ENCODE data around the gene FSD1.
"Not testable (repeated sequence)": the region's sequence is repeated elsewhere in the genome, so short reads cannot be mapped to it uniquely, and the experiment has no call there.

Gene FSD1

GRCh38 chr19:4319067-4319718 is 14.8 kb downstream of the FSD1 start:
- no peak for DNase-seq (ENCODE audit: low read depth)

GRCh38 chr19:4320419-4320818 is 16.0 kb downstream of the FSD1 start:
- no peak for DNase-seq (ENCODE audit: low read depth)

- no peak for DNase-seq (ENCODE audit: low read depth)
Measured at GRCh38 chr19:4322942-4323665, 18.7 kb downstream of the FSD1 start.

- DNase-seq (ENCODE audit: low read depth) = no peak
Measured at GRCh38 chr19:4323692-4324091, 19.3 kb downstream of the FSD1 start.

- DNase-seq (ENCODE audit: low read depth) = no peak
Measured at GRCh38 chr19:4324228-4324627, 19.8 kb downstream of the FSD1 start.

GRCh38 chr19:4326215-4326836 is 21.9 kb downstream of the FSD1 start:
- DNase-seq (ENCODE audit: low read depth) = no peak

- DNase-seq (ENCODE audit: low read depth) = no peak
Measured at GRCh38 chr19:4326837-4327251, 22.4 kb downstream of the FSD1 start.

- DNase-seq (ENCODE audit: low read depth) = no peak
Measured at GRCh38 chr19:4327252-4327876, 23.0 kb downstream of the FSD1 start.

- DNase-seq (ENCODE audit: low read depth) = no peak
Measured at GRCh38 chr19:4327877-4328242, 23.5 kb downstream of the FSD1 start.

- peak; percentile 94 for DNase-seq (ENCODE audit: low read depth)
Measured at GRCh38 chr19:4328243-4328990, 24.0 kb downstream of the FSD1 start.

GRCh38 chr19:4328991-4329681 is 24.7 kb downstream of the FSD1 start:
- DNase-seq (ENCODE audit: low read depth) = not testable (repeated sequence)

GRCh38 chr19:4329858-4330257 is 25.5 kb downstream of the FSD1 start:
- DNase-seq (ENCODE audit: low read depth) = no peak

GRCh38 chr19:4334929-4335570 is 30.7 kb downstream of the FSD1 start:
- DNase-seq (ENCODE audit: low read depth) = no peak

GRCh38 chr19:4337906-4338440 is 33.6 kb downstream of the FSD1 start:
- DNase-seq (ENCODE audit: low read depth) = no peak

- no peak for DNase-seq (ENCODE audit: low read depth)
Measured at GRCh38 chr19:4338441-4339355, 34.3 kb downstream of the FSD1 start, which contains the start of gene STAP2. TSS of gene STAP2 (minus strand) at chr19:4338827. CDS start at chr19:4338753, 74 bp downstream.

GRCh38 chr19:4342314-4342614 is 37.9 kb downstream of the FSD1 start:
- no peak for DNase-seq (ENCODE audit: low read depth)

- peak; percentile 100 for DNase-seq (ENCODE audit: low read depth)
Measured at GRCh38 chr19:4342615-4343369, 38.4 kb downstream of the FSD1 start.

- DNase-seq (ENCODE audit: low read depth) = peak; percentile 27
Measured at GRCh38 chr19:4343370-4344307, 39.2 kb downstream of the FSD1 start, which contains the start of gene MPND. TSS of gene MPND (plus strand) at chr19:4343562. CDS start at chr19:4343594, 32 bp downstream.

All from fibroblast of the conjunctiva (primary cell).